Mucosa of descending colon (tissue), 3 donors: Measurements from ENCODE around the gene WLS. TPM values are rescaled to one million over a fixed set of nuclear protein-coding genes. Genes with fewer than 3 reads are reported as not detected.
A peak's percentile ranks its signal among the peaks of the same experiment; 100 is the strongest.

Source experiments
- ATAC-seq: fragments of 200-7000 bp; cut with Tn5 transposase; one replicate; pipeline ENCODE4 v1.9.1; 2020; ENCODE audit warnings: mild to moderate bottlenecking, moderate library complexity
- DNase-seq, 3 donors: peaks; one replicate each; pipeline ENCODE4 v3.0.0-alpha.2; 2020
- H3K36me3 ChIP-seq: fragments of 200-600 bp; one replicate; pipeline ENCODE4 v1.8.0; 2021; ENCODE audit warnings: low read depth, mild to moderate bottlenecking
- H3K4me1 ChIP-seq: fragments of 200-600 bp; one replicate; pipeline ENCODE4 v1.8.0; 2021; ENCODE audit warnings: low read depth, mild to moderate bottlenecking
- H3K4me3 ChIP-seq: fragments of 200-600 bp; one replicate; pipeline ENCODE4 v1.8.0; 2021; ENCODE audit warnings: mild to moderate bottlenecking
- H3K9me3 ChIP-seq: fragments of 200-600 bp; one replicate; pipeline ENCODE4 v1.8.0; 2021; ENCODE audit warnings: mild to moderate bottlenecking
- CTCF ChIP-seq: fragments of 200-600 bp; IDR thresholded peaks from one replicate; pipeline ENCODE4 v1.8.0; 2022; ENCODE audit warnings: antibody characterized with exemption, mild to moderate bottlenecking
- intact Hi-C, 2 donors: fragments of 100-400 bp; cut with DNase I in 1 of 2; cut with micrococcal nuclease in 1 of 2; formaldehyde crosslinking; loops; one replicate each; pipeline versions ENCODE4 v1.11.0 to v1.11.1; 2022; cut with DNase I, micrococcal nuclease
- long read RNA-seq, 2 donors: library from polyadenylated mRNA; unstranded; transcript quantifications; one replicate each; pipeline ENCODE4 v2.0.0, GENCODE V29; 2019 to 2021
- total RNA-seq, 3 donors: library from RNA; stranded (reverse); fragmentation: NEBNext Ultra II Directional in 2 of 3; extraction: Animal tissue kit (Norgen Biotek cat#: 25700) in 2 of 3; gene quantifications; one replicate each; pipeline versions ENCODE4 v1.2.1 to v1.2.4, GENCODE V29; 2021 to 2023
- donor health status: DM: no; HTN: no; CAD: no; lungs with moderate emphysema.
- donor health status: DM: no; HTN: no; CAD: no.
- donor health status: DM: no; HTN: yes; CAD: no.

WLS gene
- total RNA-seq = 100 to 1,000 TPM; 100 to 182 (median 118) TPM
- long read RNA-seq, donor 1, transcript WLS-201 (12 exons, 2,748 nt) = major isoform, 34 of 61 reads
- long read RNA-seq, donor 1, partial matches to known transcripts = 5 of 61 reads
- long read RNA-seq, donor 1, other reads (novel, unspliced or antisense) = 21 of 61 reads
- long read RNA-seq, donor 2, transcript WLS-201 (12 exons, 2,748 nt) = major isoform, 17 of 38 reads
- long read RNA-seq, donor 2, partial matches to known transcripts = 5 of 38 reads
- long read RNA-seq, donor 2, other reads (novel, unspliced or antisense) = 16 of 38 reads

- H3K9me3 ChIP-seq = no peaks in the 10 kb centered on the region
- H3K4me3 ChIP-seq = peak within 1 kb of the TSS; percentile 33
- DNase-seq = peak; percentile 84
- no peak for TF ChIP-seq CTCF
- intact Hi-C loops = loop anchor here (5.0 to 10.0 kb wide), 3 partner anchors 90 to 108 kb away; no protein-coding TSS in a partner anchor
- no peaks in the 10 kb centered on the region for H3K4me1 ChIP-seq
- no peaks in the 10 kb centered on the region for H3K36me3 ChIP-seq
- peak; percentile 88 for ATAC-seq
These were observed at the start of gene WLS for GRCh38 chr1:68232289-68233148. Gene WLS (minus strand): TSS chr1:68232523. CDS start chr1:68232299, 224 bp downstream.

- H3K4me3 ChIP-seq = no peak overlapping the region
- H3K36me3 ChIP-seq = no peaks in the 10 kb centered on the region
- ATAC-seq (no peak), DNase-seq (no peak)
- no peaks in the 10 kb centered on the region for H3K4me1 ChIP-seq
- no peak for TF ChIP-seq CTCF
- intact Hi-C loops = no loop called here
- H3K9me3 ChIP-seq = no peaks in the 10 kb centered on the region
These were observed 48.0 kb upstream of the WLS start for GRCh38 chr1:68280286-68280685.

- no peaks in the 10 kb centered on the region for H3K4me1 ChIP-seq
- no peak for TF ChIP-seq CTCF
- DNase-seq = no peak
These were observed 47.5 kb upstream of the WLS start for GRCh38 chr1:68279846-68280245.

GRCh38 chr1:68278221-68278620 is 45.9 kb upstream of the WLS start:
- H3K36me3 ChIP-seq = no peaks in the 10 kb centered on the region
- ATAC-seq (no peak), DNase-seq (no peak)
- no peaks in the 10 kb centered on the region for H3K9me3 ChIP-seq
- intact Hi-C loops = no loop called here
- H3K4me3 ChIP-seq = no peak overlapping the region
- no peak for TF ChIP-seq CTCF
- no peaks in the 10 kb centered on the region for H3K4me1 ChIP-seq

More at GRCh38 chr1:68279846-68280245, 47.5 kb upstream of the WLS start:
- no peak overlapping the region for H3K4me3 ChIP-seq
- ATAC-seq = no peak
- H3K9me3 ChIP-seq = no peaks in the 10 kb centered on the region
- no peaks in the 10 kb centered on the region for H3K36me3 ChIP-seq
- intact Hi-C loops = no loop called here

GRCh38 chr1:68276448-68276847 is 44.1 kb upstream of the WLS start:
- no peak for TF ChIP-seq CTCF
- no peaks in the 10 kb centered on the region for H3K36me3 ChIP-seq
- intact Hi-C loops = no loop called here
- H3K9me3 ChIP-seq = no peaks in the 10 kb centered on the region
- H3K4me3 ChIP-seq = no peak overlapping the region
- ATAC-seq (no peak), DNase-seq (no peak)
- H3K4me1 ChIP-seq = no peaks in the 10 kb centered on the region
